Tongue (tissue), 3 donors: Measurements from ENCODE around the gene AGMAT. TPM values are rescaled to one million over a fixed set of nuclear protein-coding genes. Genes with fewer than 3 reads are reported as not detected.

Experiments used
- DNase-seq: peaks from one replicate; pipeline ENCODE4 v3.0.0-alpha.2; 2015
- small RNA-seq: library from RNA; depleted of rRNA; stranded (forward); fragments of <200 nt; gene quantifications from one replicate; pipeline ENCODE3, GENCODE V24; 2014; ENCODE audit warnings: low replicate concordance
- total RNA-seq: library from RNA; depleted of rRNA; stranded (reverse); fragments of >200 nt; gene quantifications from one replicate; pipeline ENCODE4 v1.2.3, GENCODE V29; 2014

AGMAT gene
- total RNA-seq, 1 donor from 2014 or later: 2.2 TPM

- DNase-seq: no peak
Observed at GRCh38 chr1:15523104-15524020, 61.5 kb downstream of the AGMAT start.

- DNase-seq: no peak
Observed at GRCh38 chr1:15522551-15522950, 62.3 kb downstream of the AGMAT start.

Small RNA genes within 50 kb of the gene (small RNA-seq; reads per million reads assigned to genes)
- not detected for gene CD24P1
- not detected for gene RNU7-179P
- not detected for gene SCARNA21B

Other genes starting within 250 kb of the AGMAT start
- 29.1 TPM for gene EFHD2, start 175.2 kb downstream of the AGMAT start, total RNA-seq
- not detected for gene CTRC, start 146.6 kb downstream of the AGMAT start, total RNA-seq
- gene CELA2A, start 128.3 kb downstream of the AGMAT start, total RNA-seq: not detected
- gene CELA2B, start 108.9 kb downstream of the AGMAT start, total RNA-seq: 0.41 TPM
- gene CASP9, start 60.8 kb downstream of the AGMAT start, total RNA-seq: 16.8 TPM
- 18.6 TPM for gene DNAJC16, start 58.2 kb downstream of the AGMAT start, total RNA-seq
- 49.4 TPM for gene DDI2, start 32.4 kb upstream of the AGMAT start, total RNA-seq
- gene PLEKHM2, start 99.3 kb upstream of the AGMAT start, total RNA-seq: 55.1 TPM
- gene SLC25A34, start 151.2 kb upstream of the AGMAT start, total RNA-seq: 2.9 TPM
- not detected for gene TMEM82, start 157.4 kb upstream of the AGMAT start, total RNA-seq
- 22.4 TPM for gene FBLIM1, start 173.7 kb upstream of the AGMAT start, total RNA-seq
- 1.1 TPM for gene UQCRHL, start 222.6 kb upstream of the AGMAT start, total RNA-seq